GM12874 (cell line): Measurements from ENCODE around the gene GBE1.

Experiments
- TF ChIP-seq, protein P1 (sequence below): IDR thresholded peaks from 2 replicates; pipeline ENCODE4 v1.5.1; 2011; ENCODE audit warnings: low read depth, mild to moderate bottlenecking, control low read depth, low read length, moderate library complexity; ENCODE audit not compliant: insufficient read depth

The GBE1 gene

DNA sequence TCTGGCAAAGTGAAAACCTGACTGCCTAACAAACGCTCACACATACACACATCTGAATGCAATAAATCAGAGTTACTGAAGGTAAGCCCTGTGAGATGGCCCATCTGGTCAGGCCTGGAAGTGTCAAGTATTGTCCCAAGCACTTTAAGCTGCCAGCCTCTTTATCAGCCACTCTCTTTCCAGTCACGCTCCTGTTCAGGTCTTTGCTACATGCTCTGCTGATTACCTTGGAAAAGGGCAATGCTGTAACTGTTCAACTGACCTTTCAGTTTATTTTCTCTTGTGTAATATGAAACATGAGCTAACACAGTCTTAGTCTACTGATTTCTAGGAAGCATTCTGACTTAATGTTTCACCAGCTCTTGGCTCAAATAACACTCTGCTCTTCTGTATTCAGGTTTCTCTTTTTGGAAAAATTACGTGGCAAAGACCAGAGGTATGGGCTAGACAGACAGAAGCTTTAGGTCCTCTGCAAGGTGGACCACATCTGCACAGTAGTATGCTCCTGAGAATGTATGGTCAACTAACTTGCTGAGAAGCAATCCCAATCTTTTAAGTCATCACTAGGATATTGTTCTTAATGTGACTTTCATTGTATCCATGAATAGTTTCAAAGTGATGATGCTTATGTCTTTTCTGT lies 44.5 kb downstream of the GBE1 start:
- TF ChIP-seq, protein P1, sequence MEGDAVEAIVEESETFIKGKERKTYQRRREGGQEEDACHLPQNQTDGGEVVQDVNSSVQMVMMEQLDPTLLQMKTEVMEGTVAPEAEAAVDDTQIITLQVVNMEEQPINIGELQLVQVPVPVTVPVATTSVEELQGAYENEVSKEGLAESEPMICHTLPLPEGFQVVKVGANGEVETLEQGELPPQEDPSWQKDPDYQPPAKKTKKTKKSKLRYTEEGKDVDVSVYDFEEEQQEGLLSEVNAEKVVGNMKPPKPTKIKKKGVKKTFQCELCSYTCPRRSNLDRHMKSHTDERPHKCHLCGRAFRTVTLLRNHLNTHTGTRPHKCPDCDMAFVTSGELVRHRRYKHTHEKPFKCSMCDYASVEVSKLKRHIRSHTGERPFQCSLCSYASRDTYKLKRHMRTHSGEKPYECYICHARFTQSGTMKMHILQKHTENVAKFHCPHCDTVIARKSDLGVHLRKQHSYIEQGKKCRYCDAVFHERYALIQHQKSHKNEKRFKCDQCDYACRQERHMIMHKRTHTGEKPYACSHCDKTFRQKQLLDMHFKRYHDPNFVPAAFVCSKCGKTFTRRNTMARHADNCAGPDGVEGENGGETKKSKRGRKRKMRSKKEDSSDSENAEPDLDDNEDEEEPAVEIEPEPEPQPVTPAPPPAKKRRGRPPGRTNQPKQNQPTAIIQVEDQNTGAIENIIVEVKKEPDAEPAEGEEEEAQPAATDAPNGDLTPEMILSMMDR, result no peak

- TF ChIP-seq, protein P1, result no peak
Observed at GRCh38 chr3:81713031-81713430, 48.4 kb downstream of the GBE1 start.

DNA sequence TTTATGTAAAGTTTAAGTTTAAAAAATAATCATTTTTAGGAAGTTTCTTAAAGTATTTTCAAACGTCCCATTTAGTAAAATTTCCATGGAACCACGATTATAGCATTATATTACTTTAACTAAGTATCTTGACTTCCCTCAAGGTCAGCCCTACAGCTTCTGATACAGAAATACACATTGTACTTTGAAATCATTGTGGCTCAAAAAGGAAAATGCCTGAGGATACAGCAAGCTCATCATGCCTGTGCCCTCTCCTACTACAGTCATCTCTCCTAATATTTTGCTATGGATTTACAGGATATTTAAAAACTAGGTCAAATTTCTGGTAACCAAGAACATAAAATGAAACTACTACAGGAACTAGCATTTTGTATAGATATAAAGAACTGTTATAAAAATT lies 51.8 kb downstream of the GBE1 start:
- TF ChIP-seq, protein P1, result no peak

DNA sequence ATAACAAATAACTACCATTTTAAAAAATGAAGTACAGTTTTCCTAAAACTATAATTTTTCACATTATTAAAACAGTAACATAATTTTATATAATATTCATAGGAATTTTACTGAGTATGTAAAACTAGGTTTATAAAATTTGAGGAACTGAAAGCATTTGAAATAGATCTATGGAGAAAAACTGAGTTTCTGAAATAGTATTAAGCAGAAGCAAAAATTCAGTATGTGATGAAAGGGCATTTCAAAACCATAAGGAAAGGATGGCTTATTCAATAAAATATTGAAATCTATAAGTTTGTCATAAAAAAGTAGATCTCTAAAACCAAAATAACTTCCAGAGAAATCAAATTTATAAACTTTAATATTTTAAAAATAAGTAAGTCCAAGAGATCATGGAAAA lies 53.4 kb downstream of the GBE1 start:
- TF ChIP-seq, protein P1, result no peak

GRCh38 chr3:81702126-81702525 lies 59.3 kb downstream of the GBE1 start:
- TF ChIP-seq, protein P1, result no peak

DNA sequence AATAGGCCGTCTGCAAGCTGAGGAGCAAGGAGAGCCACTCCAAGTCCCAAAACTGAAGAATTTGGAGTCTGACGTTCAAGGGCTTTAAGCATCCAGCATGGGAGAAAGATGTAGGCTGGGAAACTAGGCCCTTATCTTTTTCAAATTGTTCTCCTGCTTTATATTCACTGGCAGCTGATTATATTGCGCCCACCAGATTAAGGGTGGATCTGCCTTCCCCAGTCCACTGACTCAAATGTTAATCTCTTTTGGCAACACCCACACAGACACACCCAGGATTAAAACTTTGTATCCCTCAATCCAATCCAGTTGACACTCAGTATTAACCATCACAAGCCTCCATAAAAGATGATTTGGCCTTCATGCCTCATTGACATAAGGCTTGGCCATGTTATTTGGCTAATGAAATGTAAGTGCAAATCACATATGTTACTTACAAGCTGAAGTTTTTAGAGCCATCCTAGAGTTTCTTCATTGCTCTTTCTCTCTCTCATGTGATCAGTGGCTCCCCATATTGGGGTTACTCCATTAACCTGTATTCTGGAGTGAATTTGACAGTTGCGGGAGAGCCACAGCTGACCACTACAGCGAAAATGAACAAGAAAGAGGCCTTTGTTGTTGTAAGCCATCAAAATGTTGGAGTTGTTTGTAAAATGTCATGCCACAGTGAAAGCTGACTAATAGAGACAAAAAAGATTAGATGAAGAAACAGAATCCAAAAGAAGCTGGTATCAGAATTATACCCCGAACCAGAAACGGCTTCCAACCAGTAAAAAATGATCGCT lies 61.7 kb downstream of the GBE1 start:
- TF ChIP-seq, protein P1, result no peak

- TF ChIP-seq, protein P1, result no peak
Observed at GRCh38 chr3:81696090-81696489, 65.4 kb downstream of the GBE1 start.
